GM12872 (cell line): Measurements from ENCODE around the gene ZNF260.

ENCODE experiments used
- TF ChIP-seq, protein P1 (sequence below): IDR thresholded peaks from 3 replicates; pipeline ENCODE4 v1.5.1; 2011; ENCODE audit warnings: low read depth, mild to moderate bottlenecking, low read length, moderate library complexity; ENCODE audit not compliant: insufficient read depth

Gene ZNF260

DNA sequence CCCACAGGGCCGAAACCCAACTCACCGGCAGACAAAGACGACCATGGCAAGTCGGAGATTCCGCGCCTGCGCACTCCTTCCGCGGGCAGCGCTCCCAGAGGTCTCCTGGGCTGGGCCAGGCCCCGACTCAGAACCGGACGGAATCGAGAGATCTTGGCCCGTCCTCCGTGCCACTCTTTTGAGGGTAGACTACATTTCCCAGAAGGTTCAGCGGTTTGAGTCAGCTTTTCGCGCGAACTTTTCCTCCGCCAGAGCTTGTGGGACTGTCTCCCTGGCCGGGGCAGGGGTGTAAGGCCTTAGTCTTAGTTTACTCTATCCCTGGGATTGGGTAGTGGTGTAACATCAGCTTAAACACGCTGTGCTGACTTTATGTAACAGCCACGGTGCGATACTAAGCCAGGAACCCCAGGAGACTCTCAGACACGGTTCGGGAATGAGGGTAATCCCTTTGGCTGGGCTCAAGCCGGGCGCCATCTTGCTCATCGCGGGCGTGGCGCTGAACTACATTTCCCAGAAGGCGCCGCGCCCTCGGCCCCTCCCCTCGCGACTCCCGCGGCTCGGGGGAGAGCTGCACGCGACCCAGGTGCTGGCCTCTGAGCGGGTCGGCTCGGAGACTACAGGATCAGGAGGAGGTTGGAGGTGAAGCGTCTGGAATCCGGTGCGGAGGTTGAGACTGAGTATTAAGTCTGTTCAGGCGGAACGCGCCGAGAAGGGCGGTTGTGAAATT is at the start of gene ZNF260:
Gene ZNF260 (minus strand): TSS at position 78 of the 727 bp plus-strand sequence. CDS start 13,033 bp downstream, outside the sequence.
- TF ChIP-seq, protein P1, sequence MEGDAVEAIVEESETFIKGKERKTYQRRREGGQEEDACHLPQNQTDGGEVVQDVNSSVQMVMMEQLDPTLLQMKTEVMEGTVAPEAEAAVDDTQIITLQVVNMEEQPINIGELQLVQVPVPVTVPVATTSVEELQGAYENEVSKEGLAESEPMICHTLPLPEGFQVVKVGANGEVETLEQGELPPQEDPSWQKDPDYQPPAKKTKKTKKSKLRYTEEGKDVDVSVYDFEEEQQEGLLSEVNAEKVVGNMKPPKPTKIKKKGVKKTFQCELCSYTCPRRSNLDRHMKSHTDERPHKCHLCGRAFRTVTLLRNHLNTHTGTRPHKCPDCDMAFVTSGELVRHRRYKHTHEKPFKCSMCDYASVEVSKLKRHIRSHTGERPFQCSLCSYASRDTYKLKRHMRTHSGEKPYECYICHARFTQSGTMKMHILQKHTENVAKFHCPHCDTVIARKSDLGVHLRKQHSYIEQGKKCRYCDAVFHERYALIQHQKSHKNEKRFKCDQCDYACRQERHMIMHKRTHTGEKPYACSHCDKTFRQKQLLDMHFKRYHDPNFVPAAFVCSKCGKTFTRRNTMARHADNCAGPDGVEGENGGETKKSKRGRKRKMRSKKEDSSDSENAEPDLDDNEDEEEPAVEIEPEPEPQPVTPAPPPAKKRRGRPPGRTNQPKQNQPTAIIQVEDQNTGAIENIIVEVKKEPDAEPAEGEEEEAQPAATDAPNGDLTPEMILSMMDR: no peak

DNA sequence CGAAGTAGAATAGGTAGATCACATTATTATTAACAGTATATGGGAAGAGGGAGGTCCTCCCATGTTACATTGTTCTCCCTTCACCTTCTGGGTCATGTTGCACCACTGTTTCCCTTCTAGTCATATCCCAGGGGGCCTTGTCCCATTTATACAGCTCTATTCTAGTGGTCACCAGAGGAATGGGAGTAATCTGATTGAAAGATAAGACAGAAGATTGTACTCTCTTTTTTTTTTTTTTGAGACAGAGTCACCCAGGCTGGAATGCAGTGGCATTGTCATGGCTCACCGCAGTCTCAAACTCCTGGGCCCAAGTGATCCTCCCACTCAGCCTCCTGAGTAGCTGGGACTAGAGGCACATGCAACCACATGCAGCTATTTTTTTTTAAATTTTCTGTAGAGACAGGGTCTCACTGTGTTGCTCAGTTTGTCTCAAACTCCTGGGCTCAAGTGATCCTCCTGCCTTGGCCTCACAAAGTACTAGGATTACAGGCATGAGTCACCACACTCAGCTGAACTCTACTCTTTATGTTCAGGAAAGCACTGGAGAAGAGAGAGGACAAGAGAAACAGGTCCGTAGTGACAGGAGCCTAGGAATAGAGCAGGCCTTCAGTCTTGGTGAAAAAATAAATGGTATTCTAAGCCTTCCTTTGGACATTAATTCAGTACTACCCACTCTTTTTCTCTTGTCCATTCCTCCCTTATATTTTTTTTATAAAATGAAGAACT is 49.4 kb upstream of the ZNF260 start:
- TF ChIP-seq, protein P1: no peak

DNA sequence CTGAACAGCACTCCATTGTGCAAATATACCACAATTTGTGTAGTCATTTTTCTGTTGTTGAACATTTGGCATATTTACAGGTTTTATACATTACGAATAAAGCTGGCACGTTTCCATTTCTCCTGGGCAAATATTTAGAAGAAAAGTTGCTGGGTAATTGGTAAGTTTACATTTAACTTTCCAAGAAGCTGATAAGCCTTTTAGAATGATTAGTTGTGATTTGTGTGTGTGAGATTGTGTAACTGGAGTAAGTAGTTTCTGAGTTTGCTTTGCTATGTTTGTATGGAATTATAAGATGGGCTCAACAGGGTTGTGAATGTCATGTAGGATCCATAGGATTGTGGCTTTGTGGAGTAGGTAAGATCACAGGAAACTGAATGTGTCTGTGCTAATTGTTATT is 46.7 kb upstream of the ZNF260 start:
- TF ChIP-seq, protein P1: no peak

DNA sequence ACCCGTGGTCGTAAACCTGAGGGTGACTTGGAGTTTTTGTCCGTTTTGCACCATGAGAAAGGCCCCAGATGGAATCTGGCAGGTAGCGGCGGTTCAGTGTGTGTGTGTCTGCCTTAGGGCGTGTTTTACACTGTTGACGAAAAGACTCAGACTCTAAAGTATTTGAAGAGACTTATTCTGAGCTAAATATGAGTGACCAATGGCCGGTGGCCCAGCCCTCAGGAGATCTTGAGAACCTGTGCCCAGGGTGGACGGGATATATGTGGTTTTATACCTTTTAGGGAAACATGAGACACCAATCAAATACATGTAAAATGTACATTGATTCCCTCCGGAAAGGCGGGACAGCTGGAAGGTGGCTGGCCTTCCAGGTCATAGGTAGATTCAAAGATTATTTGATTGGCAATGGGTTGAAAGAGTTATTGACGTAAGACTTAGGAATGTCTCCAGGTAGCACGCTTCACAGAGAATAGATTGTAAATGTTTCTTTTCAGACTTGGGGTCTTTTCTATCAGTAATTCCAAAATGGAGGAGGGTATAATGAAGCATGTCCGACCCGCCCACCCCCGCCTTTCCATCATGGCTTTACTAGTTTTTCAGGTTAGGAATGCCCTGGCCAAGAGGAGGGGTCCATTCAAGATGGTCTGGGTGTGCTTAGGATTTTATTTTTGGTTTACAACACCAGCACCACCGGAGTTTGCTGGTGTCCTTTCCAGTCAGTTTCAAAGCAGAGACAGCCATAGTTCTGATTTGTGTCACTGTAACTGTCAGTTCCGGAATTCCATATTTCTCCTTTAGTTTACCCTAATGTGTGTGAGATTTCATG is 46.0 kb upstream of the ZNF260 start:
- TF ChIP-seq, protein P1: no peak

DNA sequence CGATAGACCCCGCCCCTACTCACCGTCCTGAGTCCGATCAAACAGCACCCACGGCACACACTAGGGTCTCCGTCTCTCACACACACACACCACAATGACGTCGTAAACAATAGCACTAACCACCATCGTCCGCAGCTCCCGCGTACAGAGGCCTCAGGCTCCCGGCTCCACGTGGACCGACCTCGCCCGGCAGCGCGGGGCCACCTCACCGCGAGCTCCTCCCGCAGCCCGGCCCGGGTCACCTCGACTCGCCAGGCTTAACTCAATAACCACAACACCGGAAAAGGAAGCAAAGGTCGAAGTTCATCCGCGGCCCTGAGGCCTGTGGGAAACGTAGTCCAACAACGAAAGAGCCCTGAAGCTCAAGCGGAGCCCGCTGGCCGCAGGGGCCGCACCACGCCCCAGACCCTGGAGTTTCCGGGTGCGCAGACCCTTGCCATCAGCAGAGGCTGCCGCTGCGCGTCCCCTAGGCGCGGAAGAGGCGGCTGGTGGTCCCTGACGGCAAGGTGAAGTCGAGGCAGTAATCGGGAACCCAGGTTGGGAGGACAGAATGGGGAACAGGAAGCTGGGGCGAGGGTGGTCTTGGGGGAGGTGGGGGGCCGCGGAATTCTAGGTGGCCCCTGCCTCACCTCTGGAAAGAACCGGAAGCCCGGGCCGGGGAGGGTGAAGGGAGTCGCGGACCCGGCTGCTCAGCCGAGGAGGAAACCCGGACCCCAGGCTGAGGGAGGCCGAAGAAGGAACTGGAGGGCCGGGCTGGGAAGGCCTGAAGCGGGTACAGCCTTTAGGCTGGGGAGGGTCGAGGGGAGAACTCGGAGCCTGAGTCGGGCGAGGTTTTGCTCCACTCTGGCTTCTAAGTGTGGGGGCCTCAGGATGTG is 45.2 kb upstream of the ZNF260 start, which contains the start of gene ZNF529:
Gene ZNF529 (minus strand): TSS at position 273 of the 875 bp plus-strand sequence. CDS start 946 bp downstream, outside the sequence.
- TF ChIP-seq, protein P1: no peak

DNA sequence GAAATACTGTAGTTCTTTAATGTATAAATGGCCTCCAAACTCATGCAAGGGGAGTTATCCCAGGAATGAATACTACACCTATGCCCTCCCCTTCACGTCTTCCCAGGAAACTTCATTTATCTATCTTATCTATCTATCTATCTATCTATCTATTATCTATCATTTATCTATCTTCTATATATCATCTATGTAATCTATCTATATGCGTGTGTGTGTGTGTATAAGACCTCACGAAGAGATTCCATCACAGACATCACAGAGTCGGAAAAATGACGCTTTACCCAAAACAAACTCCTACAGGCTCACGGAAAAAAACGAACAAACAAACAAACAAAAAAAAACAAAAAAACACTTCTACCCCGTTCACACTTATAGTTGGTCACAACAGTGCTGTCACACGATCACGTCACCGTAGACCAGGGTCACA is 44.5 kb upstream of the ZNF260 start:
- TF ChIP-seq, protein P1: no peak
